ENCODE measurements around the gene CCDC106. TPM values are rescaled to one million over a fixed set of nuclear protein-coding genes. Genes with fewer than 3 reads are reported as not detected.
A peak's percentile ranks its signal among the peaks of the same experiment; 100 is the strongest.

The CCDC106 gene
- total RNA-seq, 1 donor from 2014 or later, result 18.9 TPM

DNA sequence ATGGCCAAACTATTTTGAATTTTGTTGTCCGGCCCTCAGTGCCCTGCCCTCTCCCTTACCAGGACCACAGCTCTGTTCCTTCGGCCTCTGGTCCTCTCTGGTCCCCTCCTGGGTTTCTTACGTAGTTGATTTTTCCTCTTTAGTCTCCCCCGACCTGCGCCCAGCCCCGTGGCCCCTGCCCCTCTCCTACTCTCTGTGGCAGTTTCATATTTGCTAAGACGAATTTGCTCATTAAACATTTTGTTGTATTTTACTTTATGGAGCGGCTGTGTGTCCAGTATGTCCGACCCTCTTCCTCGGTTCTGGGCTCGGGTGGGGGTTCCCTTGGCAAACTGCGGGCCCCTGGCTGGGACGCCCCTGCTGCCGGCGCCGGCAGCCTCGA is 26.4 kb downstream of the CCDC106 start:
- H3K4me3 Mint-ChIP-seq, result peak overlapping the region; percentile 87
- H3K36me3 Mint-ChIP-seq (ENCODE audit: low read depth), result peaks cover 17% of the 10 kb centered on the region
- H3K9me3 Mint-ChIP-seq, result no peaks in the 10 kb centered on the region
- H3K4me1 Mint-ChIP-seq, result peaks cover 50% of the 10 kb centered on the region
- no peak for DNase-seq (ENCODE audit: low read depth, low spot score)
- TF ChIP-seq, protein P1, sequence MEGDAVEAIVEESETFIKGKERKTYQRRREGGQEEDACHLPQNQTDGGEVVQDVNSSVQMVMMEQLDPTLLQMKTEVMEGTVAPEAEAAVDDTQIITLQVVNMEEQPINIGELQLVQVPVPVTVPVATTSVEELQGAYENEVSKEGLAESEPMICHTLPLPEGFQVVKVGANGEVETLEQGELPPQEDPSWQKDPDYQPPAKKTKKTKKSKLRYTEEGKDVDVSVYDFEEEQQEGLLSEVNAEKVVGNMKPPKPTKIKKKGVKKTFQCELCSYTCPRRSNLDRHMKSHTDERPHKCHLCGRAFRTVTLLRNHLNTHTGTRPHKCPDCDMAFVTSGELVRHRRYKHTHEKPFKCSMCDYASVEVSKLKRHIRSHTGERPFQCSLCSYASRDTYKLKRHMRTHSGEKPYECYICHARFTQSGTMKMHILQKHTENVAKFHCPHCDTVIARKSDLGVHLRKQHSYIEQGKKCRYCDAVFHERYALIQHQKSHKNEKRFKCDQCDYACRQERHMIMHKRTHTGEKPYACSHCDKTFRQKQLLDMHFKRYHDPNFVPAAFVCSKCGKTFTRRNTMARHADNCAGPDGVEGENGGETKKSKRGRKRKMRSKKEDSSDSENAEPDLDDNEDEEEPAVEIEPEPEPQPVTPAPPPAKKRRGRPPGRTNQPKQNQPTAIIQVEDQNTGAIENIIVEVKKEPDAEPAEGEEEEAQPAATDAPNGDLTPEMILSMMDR (conservative IDR thresholded peaks at IDR 0.05), result no peak
- H3K27me3 Mint-ChIP-seq (ENCODE audit: low read depth), result peaks cover 9% of the 10 kb centered on the region
- H3K27ac Mint-ChIP-seq (ENCODE audit: unreplicated experiment), result no peak overlapping the region

DNA sequence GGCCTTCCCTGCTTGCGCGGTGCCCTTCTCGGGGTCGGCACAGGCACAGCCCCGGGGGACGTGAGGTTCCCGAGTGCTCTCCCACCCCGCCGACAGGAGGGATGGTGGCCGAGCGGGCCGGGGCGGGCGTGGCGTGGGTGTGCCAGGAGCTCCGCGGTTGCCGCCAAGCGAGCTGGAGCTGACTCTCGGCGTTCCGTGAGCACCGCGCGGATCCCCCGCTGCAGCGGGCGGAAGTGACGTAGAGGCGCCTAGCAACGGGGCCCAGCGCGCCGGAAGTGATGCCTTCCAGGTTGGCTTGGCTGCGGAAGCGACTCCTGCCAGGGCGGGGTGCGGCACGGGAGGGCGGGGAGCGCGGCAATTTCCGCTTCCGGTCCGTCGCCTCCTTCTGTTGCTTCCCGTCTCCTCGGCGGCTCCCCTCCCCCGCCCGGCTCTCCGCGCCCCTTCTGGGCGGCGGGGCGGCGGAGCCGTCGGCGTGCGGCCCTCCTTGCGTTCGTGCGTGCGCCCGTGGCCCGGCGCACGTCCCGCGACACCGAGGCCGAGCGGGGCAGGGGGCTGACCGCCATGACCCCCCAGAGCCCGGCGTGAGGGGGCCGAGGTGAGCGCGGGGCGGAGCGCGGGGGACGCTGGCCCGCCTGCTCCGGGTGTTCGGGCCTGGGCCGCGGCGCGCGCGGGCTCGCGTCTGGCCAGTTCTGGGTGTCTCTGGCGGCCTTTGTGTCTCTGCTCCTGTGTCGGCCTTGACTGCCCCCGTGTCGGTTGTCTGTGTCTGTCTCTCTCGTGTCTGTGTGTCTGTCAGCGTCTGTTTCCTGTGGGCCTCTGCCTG is 27.0 kb downstream of the CCDC106 start, which contains the start of gene EPN1:
Gene EPN1 (plus strand): TSS at position 386 of the 820 bp plus-strand sequence. CDS start 3,402 bp downstream, outside the sequence.
- H3K36me3 Mint-ChIP-seq (ENCODE audit: low read depth), result peaks cover 17% of the 10 kb centered on the region
- no peaks in the 10 kb centered on the region for H3K9me3 Mint-ChIP-seq
- peak within 1 kb of the TSS; percentile 98 for H3K27ac Mint-ChIP-seq (ENCODE audit: unreplicated experiment)
- peaks cover 50% of the 10 kb centered on the region for H3K4me1 Mint-ChIP-seq
- H3K4me3 Mint-ChIP-seq, result peak within 1 kb of the TSS; percentile 95
- peaks cover 9% of the 10 kb centered on the region for H3K27me3 Mint-ChIP-seq (ENCODE audit: low read depth)
- TF ChIP-seq, protein P1 (conservative IDR thresholded peaks at IDR 0.05), result no peak
- peak; percentile 94 for DNase-seq (ENCODE audit: low read depth, low spot score)

DNA sequence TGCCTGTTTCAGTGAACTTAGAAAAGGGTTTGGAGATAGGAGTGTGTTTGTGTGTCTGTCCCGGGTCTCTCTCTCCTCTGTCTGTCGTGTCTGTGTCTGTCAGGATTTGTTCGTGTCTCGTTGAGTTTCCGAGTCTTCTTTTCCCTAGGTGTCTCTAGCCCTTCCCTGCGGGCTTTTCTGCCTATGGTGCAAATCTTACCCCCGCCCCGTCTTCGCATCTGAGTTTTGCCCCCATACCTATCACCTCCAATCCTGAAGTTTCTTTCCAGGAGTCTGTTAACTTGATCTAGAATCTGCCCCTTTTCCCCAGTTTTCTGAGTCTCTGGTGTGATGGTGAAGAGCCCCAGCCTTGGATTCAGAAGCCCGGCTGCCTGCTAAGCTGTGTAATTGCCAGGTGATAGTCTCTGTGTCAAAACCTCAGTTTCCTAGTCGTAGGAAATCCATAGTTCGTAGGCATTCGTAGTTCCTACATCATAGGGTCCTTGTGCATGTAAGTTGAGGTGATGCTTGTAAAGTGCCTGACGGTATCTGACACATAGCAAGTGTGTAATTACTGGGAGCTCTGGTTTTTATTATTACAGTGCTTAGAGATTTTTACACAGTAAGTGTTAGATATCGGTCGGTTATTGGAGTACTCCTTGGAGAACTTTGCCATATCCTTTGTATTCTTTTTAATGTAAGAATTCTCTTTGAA is 27.8 kb downstream of the CCDC106 start:
- peaks cover 17% of the 10 kb centered on the region for H3K36me3 Mint-ChIP-seq (ENCODE audit: low read depth)
- peak overlapping the region; percentile 98 for H3K27ac Mint-ChIP-seq (ENCODE audit: unreplicated experiment)
- DNase-seq (ENCODE audit: low read depth, low spot score), result no peak
- TF ChIP-seq, protein P1 (conservative IDR thresholded peaks at IDR 0.05), result no peak
- H3K9me3 Mint-ChIP-seq, result no peaks in the 10 kb centered on the region
- H3K4me3 Mint-ChIP-seq, result peak overlapping the region; percentile 95
- peaks cover 9% of the 10 kb centered on the region for H3K27me3 Mint-ChIP-seq (ENCODE audit: low read depth)
- H3K4me1 Mint-ChIP-seq, result peaks cover 49% of the 10 kb centered on the region

DNA sequence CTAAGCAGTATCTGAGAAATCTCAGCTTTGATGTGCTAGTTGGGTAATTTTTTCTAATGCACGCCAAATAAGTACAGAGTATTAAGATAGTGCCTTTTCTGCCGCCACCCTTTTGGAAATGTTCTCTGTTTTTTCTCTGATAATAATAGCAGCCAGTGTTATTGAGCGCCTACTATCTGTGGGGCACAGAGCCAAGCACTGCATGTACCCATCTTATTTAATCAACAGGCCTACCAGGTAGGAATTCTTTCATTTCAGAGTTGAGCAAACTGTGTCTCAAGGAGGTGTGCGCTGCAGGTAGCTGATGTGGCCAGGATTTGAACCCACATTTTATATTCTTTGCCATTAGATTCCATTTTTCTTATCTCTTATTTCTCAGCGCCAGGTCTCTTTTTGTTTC is 28.4 kb downstream of the CCDC106 start:
- DNase-seq (ENCODE audit: low read depth, low spot score), result no peak
- Mint-ChIP-seq H3K36me3 (ENCODE audit: low read depth) (peaks cover 13% of the 10 kb centered on the region), H3K4me3 (peak overlapping the region; percentile 95), H3K27ac (ENCODE audit: unreplicated experiment) (no peak overlapping the region), H3K4me1 (peaks cover 44% of the 10 kb centered on the region), H3K27me3 (ENCODE audit: low read depth) (peaks cover 9% of the 10 kb centered on the region), H3K9me3 (no peaks in the 10 kb centered on the region)
- TF ChIP-seq, protein P1 (conservative IDR thresholded peaks at IDR 0.05), result no peak

DNA sequence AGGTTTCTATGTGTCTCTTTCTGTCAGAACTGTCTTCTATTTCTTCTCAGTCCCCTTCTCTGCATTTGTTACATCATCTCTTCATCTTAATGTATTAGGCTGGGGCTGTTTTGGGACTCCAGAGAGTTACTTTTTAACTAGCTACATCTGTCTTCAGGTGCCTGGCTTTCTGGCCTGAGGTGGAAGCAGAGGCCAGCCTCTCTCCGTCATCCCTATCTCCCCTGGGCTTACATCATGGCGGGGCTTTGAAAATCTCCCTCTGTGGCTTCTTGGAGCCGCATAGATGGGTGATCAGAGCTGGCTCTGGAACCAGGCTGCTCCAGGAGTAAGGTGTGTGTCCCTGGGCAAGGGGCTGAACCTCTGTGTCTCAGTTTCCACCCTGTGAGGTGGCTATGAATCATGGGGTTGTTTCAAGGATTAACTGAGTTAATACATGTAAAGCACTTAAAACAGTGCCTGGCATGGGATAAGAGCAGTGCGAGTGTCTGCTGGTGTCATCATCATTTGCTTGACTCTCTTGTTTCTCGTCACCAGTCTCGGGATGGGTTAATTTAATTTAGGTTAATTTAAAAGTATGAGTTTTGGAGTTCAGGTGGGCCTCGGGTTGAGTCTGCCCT is 29.0 kb downstream of the CCDC106 start:
- H3K36me3 Mint-ChIP-seq (ENCODE audit: low read depth), result peaks cover 10% of the 10 kb centered on the region
- peak overlapping the region; percentile 51 for H3K27ac Mint-ChIP-seq (ENCODE audit: unreplicated experiment)
- DNase-seq (ENCODE audit: low read depth, low spot score), result no peak
- peaks cover 40% of the 10 kb centered on the region for H3K4me1 Mint-ChIP-seq
- H3K27me3 Mint-ChIP-seq (ENCODE audit: low read depth), result peaks cover 6% of the 10 kb centered on the region
- H3K4me3 Mint-ChIP-seq, result peak overlapping the region; percentile 95
- H3K9me3 Mint-ChIP-seq, result no peaks in the 10 kb centered on the region
- TF ChIP-seq, protein P1 (conservative IDR thresholded peaks at IDR 0.05), result no peak

All from neural crest cell (in vitro differentiated cells).